HepG2 (cell line): ENCODE data around the gene LRRC27. TPM values are rescaled to one million over a fixed set of nuclear protein-coding genes. Genes with fewer than 3 reads are reported as not detected.

Experiments
- CENPT ChIP-seq: sonication (generic); formaldehyde crosslinking; IDR thresholded peaks from 2 replicates; pipeline ENCODE4 v1.8.0; 2022; ENCODE audit warnings: low read depth, mild to moderate bottlenecking, moderate library complexity, missing genetic modification reagents
- DNMT1 ChIP-seq: sonication (generic); formaldehyde crosslinking; IDR thresholded peaks from 2 replicates; pipeline ENCODE4 v1.5.1; 2020; ENCODE audit warnings: mild to moderate bottlenecking, missing genetic modification reagents
- EHMT2 ChIP-seq: fragments of 200-600 bp; sonication (generic); IDR thresholded peaks from 2 replicates; pipeline ENCODE4 v1.7.0; 2017; ENCODE audit warnings: antibody characterized with exemption, low read depth, low read length, borderline replicate concordance
- GZF1 ChIP-seq: sonication (generic); formaldehyde crosslinking; IDR thresholded peaks from 2 replicates; pipeline ENCODE4 v1.5.1; 2020; ENCODE audit warnings: mild to moderate bottlenecking, missing genetic modification reagents
- HDAC1 ChIP-seq: sonication (generic); formaldehyde crosslinking; IDR thresholded peaks from 2 replicates; pipeline ENCODE4 v1.5.1; 2020; ENCODE audit warnings: mild to moderate bottlenecking, missing genetic modification reagents
- MEF2D ChIP-seq: sonication (generic); formaldehyde crosslinking; IDR thresholded peaks from 2 replicates; pipeline ENCODE4 v1.5.1; 2020; ENCODE audit warnings: mild to moderate bottlenecking, missing genetic modification reagents
- MTA3 ChIP-seq: sonication (generic); formaldehyde crosslinking; IDR thresholded peaks from 2 replicates; pipeline ENCODE4 v1.4.0; 2020; ENCODE audit warnings: missing genetic modification reagents
- MYC ChIP-seq: sonication (generic); formaldehyde crosslinking; IDR thresholded peaks from 2 replicates; pipeline ENCODE4 v1.9.0; 2021; ENCODE audit warnings: missing genetic modification reagents, borderline replicate concordance
- MZF1 ChIP-seq: sonication (generic); formaldehyde crosslinking; IDR thresholded peaks from 2 replicates; pipeline ENCODE4 v1.8.1; 2023; ENCODE audit warnings: mild to moderate bottlenecking, missing genetic modification reagents, borderline replicate concordance
- PAWR ChIP-seq: sonication (generic); formaldehyde crosslinking; IDR thresholded peaks from 2 replicates; pipeline ENCODE4 v1.4.0; 2020; ENCODE audit warnings: missing genetic modification reagents, mild to moderate bottlenecking, borderline replicate concordance
- RFX5 ChIP-seq: IDR thresholded peaks from 2 replicates; pipeline ENCODE4 v1.6.1; 2011; ENCODE audit warnings: low read depth, low read length, improper control_type of control experiment
- RXRA ChIP-seq: sonication (generic); formaldehyde crosslinking; IDR thresholded peaks from 2 replicates; pipeline ENCODE4 v1.5.1; 2020; ENCODE audit warnings: missing genetic modification reagents
- SMARCE1 ChIP-seq: fragments of 450-650 bp; IDR thresholded peaks from 2 replicates; pipeline ENCODE4 v1.6.1; 2017; ENCODE audit warnings: borderline replicate concordance
- SPEN ChIP-seq: sonication (generic); formaldehyde crosslinking; IDR thresholded peaks from 2 replicates; pipeline ENCODE4 v1.5.1; 2020; ENCODE audit warnings: low read depth, mild to moderate bottlenecking, missing genetic modification reagents
- TRIM22 ChIP-seq: fragments of 450-650 bp; IDR thresholded peaks from 2 replicates; pipeline ENCODE4 v1.6.1; 2017
- ZBTB8A ChIP-seq: sonication (generic); formaldehyde crosslinking; IDR thresholded peaks from 2 replicates; pipeline ENCODE4 v1.4.0; 2020; ENCODE audit warnings: mild to moderate bottlenecking, low read depth, missing genetic modification reagents, borderline replicate concordance
- ZNF282 ChIP-seq: fragments of 450-650 bp; IDR thresholded peaks from 2 replicates; pipeline ENCODE4 v1.6.1; 2018; ENCODE audit not compliant: partially characterized antibody
- ZNF567 ChIP-seq: sonication (generic); formaldehyde crosslinking; IDR thresholded peaks from 2 replicates; pipeline ENCODE4 v1.8.1; 2023; ENCODE audit warnings: mild to moderate bottlenecking, missing genetic modification reagents, borderline replicate concordance
- ZNF691 ChIP-seq: sonication (generic); formaldehyde crosslinking; IDR thresholded peaks from 2 replicates; pipeline ENCODE4 v1.4.0; 2020; ENCODE audit warnings: missing genetic modification reagents, low read depth, mild to moderate bottlenecking, borderline replicate concordance
- ZSCAN29 ChIP-seq: sonication (generic); formaldehyde crosslinking; conservative IDR thresholded peaks from 2 replicates; pipeline ENCODE4 v1.4.0; 2020; ENCODE audit warnings: mild to moderate bottlenecking, missing genetic modification reagents
- polyA plus RNA-seq, 8 experiments: library from polyadenylated mRNA; depleted of rRNA in 3 of 8; stranded (reverse) in 7 of 8; unstranded in 1 of 8; fragments of >200 nt; fragmentation: Illumina TruSeq in 4 of 8; extraction: Trizol in 4 of 8; gene quantifications; 2 replicates each; pipeline versions ENCODE4 v1.2.1 to v1.2.3, GENCODE V29; 2011 to 2016; ENCODE audit warnings: low read depth in 4 of 8, missing spikeins in 1 of 8, mixed read lengths in 1 of 8; ENCODE audit not compliant: insufficient read depth in 1 of 8
- total RNA-seq, 5 experiments: library from RNA; depleted of rRNA; stranded (reverse); fragments of >200 nt; fragmentation: Illumina TruSeq; extraction: Trizol; gene quantifications; 2 replicates each; pipeline ENCODE4 v1.2.3, GENCODE V29; 2016; ENCODE audit warnings: low read depth in 1 of 5
- TF ChIP-seq, protein P1 (sequence below): sonication (generic); formaldehyde crosslinking; IDR thresholded peaks from 2 replicates; pipeline ENCODE4 v1.9.0; 2021; ENCODE audit warnings: missing genetic modification reagents, borderline replicate concordance
- TF ChIP-seq, protein P2 (sequence below): sonication (generic); formaldehyde crosslinking; IDR thresholded peaks from 2 replicates; pipeline ENCODE4 v1.4.0; 2020; ENCODE audit warnings: missing genetic modification reagents

The LRRC27 gene
- total and polyA plus RNA-seq, 2 of the 13 experiments (the other 11 are each of a cell fraction or from before 2014, with no cell fraction given) = 4.2 to 4.6 TPM

- TF ChIP-seq MEF2D (0 out of 2 replicates have a peak, but pooled peaks have one; percentile 43), EHMT2 (no peak), SPEN (CRISPR knock-in tag) (peak; percentile 30; the same call in 1 of the 2 replicates), RFX5 (no peak), GZF1 (CRISPR knock-in tag) (no peak), HDAC1 (no peak; the same call in 1 of the 2 replicates), ZSCAN29 (0 out of 2 replicates have a peak, but pooled peaks have one; percentile 37), TRIM22 (no peak), ZNF567 (CRISPR knock-in tag) (0 out of 2 replicates have a peak, but pooled peaks have one; percentile 12), ZNF282 (no peak), MTA3 (CRISPR knock-in tag) (no peak), CENPT (CRISPR knock-in tag) (no peak), MYC (CRISPR knock-in tag) (peak; percentile 45; the same call in 1 of the 2 replicates), DNMT1 (CRISPR knock-in tag) (no peak), RXRA (CRISPR knock-in tag) (peak; percentile 51; the same call in 1 of the 2 replicates), PAWR (CRISPR knock-in tag) (no peak), SMARCE1 (no peak), ZBTB8A (CRISPR knock-in tag) (no peak), ZNF691 (CRISPR knock-in tag) (0 out of 2 replicates have a peak, but pooled peaks have one; percentile 40), MZF1 (CRISPR knock-in tag) (no peak)
- TF ChIP-seq, protein P1, sequence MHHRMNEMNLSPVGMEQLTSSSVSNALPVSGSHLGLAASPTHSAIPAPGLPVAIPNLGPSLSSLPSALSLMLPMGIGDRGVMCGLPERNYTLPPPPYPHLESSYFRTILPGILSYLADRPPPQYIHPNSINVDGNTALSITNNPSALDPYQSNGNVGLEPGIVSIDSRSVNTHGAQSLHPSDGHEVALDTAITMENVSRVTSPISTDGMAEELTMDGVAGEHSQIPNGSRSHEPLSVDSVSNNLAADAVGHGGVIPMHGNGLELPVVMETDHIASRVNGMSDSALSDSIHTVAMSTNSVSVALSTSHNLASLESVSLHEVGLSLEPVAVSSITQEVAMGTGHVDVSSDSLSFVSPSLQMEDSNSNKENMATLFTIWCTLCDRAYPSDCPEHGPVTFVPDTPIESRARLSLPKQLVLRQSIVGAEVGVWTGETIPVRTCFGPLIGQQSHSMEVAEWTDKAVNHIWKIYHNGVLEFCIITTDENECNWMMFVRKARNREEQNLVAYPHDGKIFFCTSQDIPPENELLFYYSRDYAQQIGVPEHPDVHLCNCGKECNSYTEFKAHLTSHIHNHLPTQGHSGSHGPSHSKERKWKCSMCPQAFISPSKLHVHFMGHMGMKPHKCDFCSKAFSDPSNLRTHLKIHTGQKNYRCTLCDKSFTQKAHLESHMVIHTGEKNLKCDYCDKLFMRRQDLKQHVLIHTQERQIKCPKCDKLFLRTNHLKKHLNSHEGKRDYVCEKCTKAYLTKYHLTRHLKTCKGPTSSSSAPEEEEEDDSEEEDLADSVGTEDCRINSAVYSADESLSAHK (CRISPR knock-in tag) = no peak
- TF ChIP-seq, protein P2, sequence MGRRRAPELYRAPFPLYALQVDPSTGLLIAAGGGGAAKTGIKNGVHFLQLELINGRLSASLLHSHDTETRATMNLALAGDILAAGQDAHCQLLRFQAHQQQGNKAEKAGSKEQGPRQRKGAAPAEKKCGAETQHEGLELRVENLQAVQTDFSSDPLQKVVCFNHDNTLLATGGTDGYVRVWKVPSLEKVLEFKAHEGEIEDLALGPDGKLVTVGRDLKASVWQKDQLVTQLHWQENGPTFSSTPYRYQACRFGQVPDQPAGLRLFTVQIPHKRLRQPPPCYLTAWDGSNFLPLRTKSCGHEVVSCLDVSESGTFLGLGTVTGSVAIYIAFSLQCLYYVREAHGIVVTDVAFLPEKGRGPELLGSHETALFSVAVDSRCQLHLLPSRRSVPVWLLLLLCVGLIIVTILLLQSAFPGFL (CRISPR knock-in tag) = no peak
Observed at GRCh38 chr10:132395704-132396493, 63.9 kb downstream of the LRRC27 start (continued).
